Prostate gland (tissue), 2 donors: Measurements from ENCODE around the gene TEF. TPM values are rescaled to one million over a fixed set of nuclear protein-coding genes. Genes with fewer than 3 reads are reported as not detected.

Experiments used
- DNase-seq: peaks from one replicate; pipeline ENCODE4 v3.0.0-alpha.2; 2019; ENCODE audit warnings: low spot score
- H3K27ac ChIP-seq, 2 donors: fragments of 200-600 bp; sonication (generic); 2 replicates each; pipeline ENCODE4 v1.5.1; 2017 to 2019
- H3K27me3 ChIP-seq: fragments of 200-600 bp; sonication (generic); replicated peaks from 2 replicates; pipeline ENCODE4 v1.5.1; 2019; ENCODE audit not compliant: insufficient read depth
- H3K36me3 ChIP-seq, 2 donors: fragments of 200-600 bp; sonication (generic); 1 replicate in 1 of 2; 2 replicates in 1 of 2; pipeline versions ENCODE4 v1.5.1 to v1.8.1; 2017 to 2019
- H3K4me1 ChIP-seq: fragments of 200-600 bp; sonication (generic); replicated peaks from 2 replicates; pipeline ENCODE4 v1.5.1; 2019
- H3K4me3 ChIP-seq, 2 donors: fragments of 200-600 bp; sonication (generic); 2 replicates each; pipeline ENCODE4 v1.5.1; 2017 to 2019
- H3K9me3 ChIP-seq: fragments of 200-600 bp; sonication (generic); 2 replicates; pipeline ENCODE4 v1.5.1; 2017
- POLR2A ChIP-seq: fragments of 450-650 bp; IDR thresholded peaks from one replicate; pipeline ENCODE4 v1.6.1; 2016; ENCODE audit warnings: antibody characterized with exemption, mild to moderate bottlenecking
- POLR2AphosphoS5 ChIP-seq: sonication (generic); formaldehyde crosslinking; IDR thresholded peaks from one replicate; pipeline ENCODE4 v1.6.1; 2017; ENCODE audit warnings: antibody characterized with exemption
- WGBS: methylation state at CpG from one replicate; pipeline ENCODE4 v1.1.5; 2018; 5-methylcytosine and 5-hydroxymethylcytosine counted together
- intact Hi-C: fragments of 100-400 bp; cut with DNase I; formaldehyde crosslinking; loops from one replicate; pipeline ENCODE4 v1.14.2; 2022
- total RNA-seq, 2 donors: library from RNA; depleted of rRNA; stranded (reverse); fragments of >200 nt; gene quantifications; one replicate each; pipeline ENCODE4 v1.1.0, GENCODE V29; 2016
- TF ChIP-seq, protein P1 (sequence below), 4 experiments: fragments of 200-600 bp in 2 of 4; fragments of 450-650 bp in 2 of 4; sonication (generic) in 2 of 4; IDR thresholded peaks; 1 replicate in 3 of 4; 2 replicates in 1 of 4; pipeline ENCODE4 v1.5.1; 2016 to 2019; ENCODE audit warnings: antibody characterized with exemption in 4 of 4, mild to moderate bottlenecking in 2 of 4, moderate library complexity in 2 of 4

Gene TEF
- total RNA-seq, 2 donors from 2014 or later, result 26.2 to 51.7 TPM

GRCh38 chr22:41347066-41347859 lies 34.5 kb upstream of the TEF start:
- WGBS, result 81% methylated on average over 18 of the region's 18 CpGs

DNA sequence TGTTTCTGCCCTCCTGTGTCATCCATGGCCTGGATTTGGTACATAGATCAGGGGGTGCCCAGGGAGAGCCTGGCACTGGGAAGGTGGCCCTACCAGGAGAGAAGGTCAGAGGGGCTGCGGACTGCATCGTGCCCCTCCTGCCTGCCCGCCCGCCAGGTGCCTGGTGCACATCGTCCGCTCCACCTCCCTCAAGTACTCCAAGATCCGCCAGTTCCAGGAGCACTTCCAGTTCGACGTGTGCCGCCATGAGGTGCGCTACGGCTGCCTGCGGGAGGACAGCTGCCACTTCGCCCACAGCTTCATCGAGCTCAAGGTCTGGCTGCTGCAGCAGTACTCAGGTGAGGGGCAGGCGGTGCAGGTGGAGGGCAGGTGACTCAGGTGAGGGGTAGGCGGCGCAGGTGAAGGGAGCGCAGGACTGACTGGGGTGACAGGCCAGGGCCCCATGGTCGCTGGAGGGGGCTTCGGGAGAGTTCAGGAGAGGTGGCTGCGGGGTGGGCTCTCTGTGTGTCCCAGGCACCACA lies 32.7 kb upstream of the TEF start:
- intact Hi-C loops, result no loop called here

More at GRCh38 chr22:41347066-41347859, 34.5 kb upstream of the TEF start:
- intact Hi-C loops, result no loop called here
- H3K36me3 ChIP-seq, result peaks cover 10 to 29% of the 10 kb centered on the region in 2 donors
- TF ChIP-seq POLR2A (no peak), POLR2AphosphoS5 (no peak)
- TF ChIP-seq, protein P1, sequence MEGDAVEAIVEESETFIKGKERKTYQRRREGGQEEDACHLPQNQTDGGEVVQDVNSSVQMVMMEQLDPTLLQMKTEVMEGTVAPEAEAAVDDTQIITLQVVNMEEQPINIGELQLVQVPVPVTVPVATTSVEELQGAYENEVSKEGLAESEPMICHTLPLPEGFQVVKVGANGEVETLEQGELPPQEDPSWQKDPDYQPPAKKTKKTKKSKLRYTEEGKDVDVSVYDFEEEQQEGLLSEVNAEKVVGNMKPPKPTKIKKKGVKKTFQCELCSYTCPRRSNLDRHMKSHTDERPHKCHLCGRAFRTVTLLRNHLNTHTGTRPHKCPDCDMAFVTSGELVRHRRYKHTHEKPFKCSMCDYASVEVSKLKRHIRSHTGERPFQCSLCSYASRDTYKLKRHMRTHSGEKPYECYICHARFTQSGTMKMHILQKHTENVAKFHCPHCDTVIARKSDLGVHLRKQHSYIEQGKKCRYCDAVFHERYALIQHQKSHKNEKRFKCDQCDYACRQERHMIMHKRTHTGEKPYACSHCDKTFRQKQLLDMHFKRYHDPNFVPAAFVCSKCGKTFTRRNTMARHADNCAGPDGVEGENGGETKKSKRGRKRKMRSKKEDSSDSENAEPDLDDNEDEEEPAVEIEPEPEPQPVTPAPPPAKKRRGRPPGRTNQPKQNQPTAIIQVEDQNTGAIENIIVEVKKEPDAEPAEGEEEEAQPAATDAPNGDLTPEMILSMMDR (IDR thresholded peaks at IDR 0.05), result no peak
- no peak for DNase-seq
- H3K9me3 ChIP-seq, result no peaks in the 10 kb centered on the region
- H3K27me3 ChIP-seq, result no peaks in the 10 kb centered on the region
- no peak overlapping the region for H3K27ac ChIP-seq
- H3K4me3 ChIP-seq, result no peak overlapping the region
- H3K4me1 ChIP-seq, result no peaks in the 10 kb centered on the region

GRCh38 chr22:41350087-41350486 lies 31.7 kb upstream of the TEF start:
- Histone ChIP-seq H3K36me3 (peaks cover 3 to 26% of the 10 kb centered on the region in 2 donors), H3K27ac (no peak overlapping the region), H3K9me3 (no peaks in the 10 kb centered on the region), H3K4me3 (no peak overlapping the region), H3K4me1 (no peaks in the 10 kb centered on the region), H3K27me3 (no peaks in the 10 kb centered on the region)
- 91% methylated on average over 4 of the region's 4 CpGs for WGBS
- TF ChIP-seq POLR2AphosphoS5, result no peak
- no peak for TF ChIP-seq POLR2A
- TF ChIP-seq, protein P1 (IDR thresholded peaks at IDR 0.05), result no peak
- DNase-seq, result no peak
- intact Hi-C loops, result no loop called here

More for the DNA sequence above, 32.7 kb upstream of the TEF start:
- no peak for DNase-seq
- peaks cover 3 to 33% of the 10 kb centered on the region in 2 donors for H3K36me3 ChIP-seq
- H3K27ac ChIP-seq, result no peak overlapping the region
- no peak for TF ChIP-seq POLR2AphosphoS5
- no peak for TF ChIP-seq POLR2A
- TF ChIP-seq, protein P1 (IDR thresholded peaks at IDR 0.05), result no peak
- H3K4me1 ChIP-seq, result no peaks in the 10 kb centered on the region
- no peaks in the 10 kb centered on the region for H3K27me3 ChIP-seq
- no peak overlapping the region for H3K4me3 ChIP-seq
- 91% methylated on average over 18 of the region's 22 CpGs for WGBS
- no peaks in the 10 kb centered on the region for H3K9me3 ChIP-seq

DNA sequence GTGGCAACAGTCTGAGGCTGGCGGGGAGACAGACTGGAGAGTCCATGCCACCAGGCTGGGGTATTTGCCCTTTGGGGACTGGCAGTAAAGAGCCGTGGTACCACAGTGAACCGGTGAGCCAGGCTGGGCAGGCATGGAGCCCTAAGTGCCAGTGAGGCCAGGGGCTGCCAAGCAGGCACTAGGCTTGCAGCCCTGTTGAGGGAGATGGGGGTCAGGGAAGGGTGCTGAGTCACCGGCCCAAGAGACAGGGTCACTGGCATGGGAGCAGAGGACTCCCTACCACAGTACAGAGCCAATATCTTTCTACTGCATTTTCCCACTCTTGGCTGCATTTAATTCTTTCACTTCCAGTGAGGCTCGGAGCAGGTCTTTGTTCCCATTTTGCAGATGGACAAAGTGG lies 30.7 kb upstream of the TEF start:
- H3K36me3 ChIP-seq, result peaks cover 3 to 34% of the 10 kb centered on the region in 2 donors
- no peak for DNase-seq
- H3K9me3 ChIP-seq, result no peaks in the 10 kb centered on the region
- H3K27ac ChIP-seq, result no peak overlapping the region
- no peaks in the 10 kb centered on the region for H3K4me1 ChIP-seq
- no peak overlapping the region for H3K4me3 ChIP-seq
- intact Hi-C loops, result no loop called here
- H3K27me3 ChIP-seq, result no peaks in the 10 kb centered on the region
- 95% methylated on average over 5 of the region's 5 CpGs for WGBS
- TF ChIP-seq POLR2A, result no peak
- TF ChIP-seq, protein P1 (IDR thresholded peaks at IDR 0.05), result no peak
- no peak for TF ChIP-seq POLR2AphosphoS5
